ENCODE data around the gene MTCL3.

DNA sequence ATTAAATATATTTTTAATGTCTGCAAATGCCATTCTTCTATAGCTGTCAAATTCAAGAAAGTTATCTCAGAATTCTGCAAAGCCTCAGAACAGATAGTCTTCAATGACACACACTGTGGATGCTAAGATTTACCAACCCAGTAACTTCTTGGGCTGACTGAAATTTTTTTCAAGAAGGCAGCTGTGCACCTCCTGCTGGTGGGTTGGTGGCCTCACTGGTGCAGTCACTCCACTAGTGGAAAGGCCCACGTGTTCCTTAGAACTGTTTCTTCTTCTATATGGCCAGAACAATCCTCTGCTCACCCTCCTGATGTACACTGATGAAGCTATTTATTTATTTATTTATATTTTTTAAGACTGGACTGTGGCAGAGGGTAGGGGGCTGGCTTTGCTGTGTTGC lies 28.1 kb upstream of the MTCL3 start:
- TF ChIP-seq, protein P1, sequence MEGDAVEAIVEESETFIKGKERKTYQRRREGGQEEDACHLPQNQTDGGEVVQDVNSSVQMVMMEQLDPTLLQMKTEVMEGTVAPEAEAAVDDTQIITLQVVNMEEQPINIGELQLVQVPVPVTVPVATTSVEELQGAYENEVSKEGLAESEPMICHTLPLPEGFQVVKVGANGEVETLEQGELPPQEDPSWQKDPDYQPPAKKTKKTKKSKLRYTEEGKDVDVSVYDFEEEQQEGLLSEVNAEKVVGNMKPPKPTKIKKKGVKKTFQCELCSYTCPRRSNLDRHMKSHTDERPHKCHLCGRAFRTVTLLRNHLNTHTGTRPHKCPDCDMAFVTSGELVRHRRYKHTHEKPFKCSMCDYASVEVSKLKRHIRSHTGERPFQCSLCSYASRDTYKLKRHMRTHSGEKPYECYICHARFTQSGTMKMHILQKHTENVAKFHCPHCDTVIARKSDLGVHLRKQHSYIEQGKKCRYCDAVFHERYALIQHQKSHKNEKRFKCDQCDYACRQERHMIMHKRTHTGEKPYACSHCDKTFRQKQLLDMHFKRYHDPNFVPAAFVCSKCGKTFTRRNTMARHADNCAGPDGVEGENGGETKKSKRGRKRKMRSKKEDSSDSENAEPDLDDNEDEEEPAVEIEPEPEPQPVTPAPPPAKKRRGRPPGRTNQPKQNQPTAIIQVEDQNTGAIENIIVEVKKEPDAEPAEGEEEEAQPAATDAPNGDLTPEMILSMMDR (IDR thresholded peaks at IDR 0.05), result no peak
- no peak for TF ChIP-seq POLR2A (IDR thresholded peaks at IDR 0.05)

Data from lower leg skin (tissue), 3 donors.